ENCODE data around the gene FGFR2. TPM values are rescaled to one million over a fixed set of nuclear protein-coding genes. Genes with fewer than 3 reads are reported as not detected.

Gene FGFR2
- total RNA-seq, 1 donor, result 13.8 TPM

GRCh38 chr10:121613456-121613855 lies 15.2 kb upstream of the FGFR2 start:
- no peak for TF ChIP-seq CTCF (IDR thresholded peaks at IDR 0.05; ENCODE audit: extremely low read depth, low read depth, low read length)
- Histone ChIP-seq H3K4me2 (ENCODE audit: insufficient read depth, low read length) (no peak overlapping the region), H3K4me1 (ENCODE audit: insufficient read depth, low read length) (peaks cover 1% of the 10 kb centered on the region), H3K79me2 (ENCODE audit: insufficient read depth, low read length) (no peaks in the 10 kb centered on the region), H3K27ac (ENCODE audit: low read depth, low read length) (no peak overlapping the region), H4K20me1 (ENCODE audit: insufficient read depth, low read length) (no peaks in the 10 kb centered on the region), H2AFZ (ENCODE audit: low read length) (no peak overlapping the region), H3K4me3 (ENCODE audit: insufficient read depth, low read length) (no peak overlapping the region), H3K27me3 (ENCODE audit: insufficient read depth, low read length) (no peaks in the 10 kb centered on the region), H3K36me3 (ENCODE audit: insufficient read depth, low read length) (no peaks in the 10 kb centered on the region), H3K9me3 (ENCODE audit: low read depth, low read length) (no peaks in the 10 kb centered on the region)
- no peak for DNase-seq (ENCODE audit: insufficient read length, low spot score, missing footprints)

- Histone ChIP-seq H3K4me1 (ENCODE audit: insufficient read depth, low read length) (peaks cover 5% of the 10 kb centered on the region), H3K4me2 (ENCODE audit: insufficient read depth, low read length) (no peak overlapping the region), H3K27me3 (ENCODE audit: insufficient read depth, low read length) (no peaks in the 10 kb centered on the region), H3K9me3 (ENCODE audit: low read depth, low read length) (no peaks in the 10 kb centered on the region), H3K4me3 (ENCODE audit: insufficient read depth, low read length) (no peak overlapping the region), H3K27ac (ENCODE audit: low read depth, low read length) (no peak overlapping the region), H3K79me2 (ENCODE audit: insufficient read depth, low read length) (no peaks in the 10 kb centered on the region), H3K36me3 (ENCODE audit: insufficient read depth, low read length) (no peaks in the 10 kb centered on the region), H2AFZ (ENCODE audit: low read length) (no peak overlapping the region), H4K20me1 (ENCODE audit: insufficient read depth, low read length) (no peaks in the 10 kb centered on the region)
- no peak for DNase-seq (ENCODE audit: insufficient read length, low spot score, missing footprints)
- no peak for TF ChIP-seq CTCF (IDR thresholded peaks at IDR 0.05; ENCODE audit: extremely low read depth, low read depth, low read length)
Observed at GRCh38 chr10:121611393-121612159, 13.3 kb upstream of the FGFR2 start.

- DNase-seq (ENCODE audit: insufficient read length, low spot score, missing footprints), result no peak
- TF ChIP-seq CTCF (IDR thresholded peaks at IDR 0.05; ENCODE audit: extremely low read depth, low read depth, low read length), result no peak
- Histone ChIP-seq H3K9me3 (ENCODE audit: low read depth, low read length) (no peaks in the 10 kb centered on the region), H4K20me1 (ENCODE audit: insufficient read depth, low read length) (no peaks in the 10 kb centered on the region), H3K79me2 (ENCODE audit: insufficient read depth, low read length) (no peaks in the 10 kb centered on the region), H3K4me3 (ENCODE audit: insufficient read depth, low read length) (no peak overlapping the region), H2AFZ (ENCODE audit: low read length) (no peak overlapping the region), H3K36me3 (ENCODE audit: insufficient read depth, low read length) (no peaks in the 10 kb centered on the region), H3K27ac (ENCODE audit: low read depth, low read length) (no peak overlapping the region), H3K27me3 (ENCODE audit: insufficient read depth, low read length) (no peaks in the 10 kb centered on the region), H3K4me1 (ENCODE audit: insufficient read depth, low read length) (peaks cover 5% of the 10 kb centered on the region), H3K4me2 (ENCODE audit: insufficient read depth, low read length) (no peak overlapping the region)
Observed at GRCh38 chr10:121610798-121611323, 12.6 kb upstream of the FGFR2 start.
